Testis (tissue), 2 donors: ENCODE measurements around the gene CCDC50.

Source experiments
- POLR2A ChIP-seq: fragments of 450-650 bp; IDR thresholded peaks from one replicate; pipeline ENCODE4 v1.6.1; 2017; ENCODE audit warnings: antibody characterized with exemption, mild to moderate bottlenecking, moderate library complexity
- TF ChIP-seq, protein P1 (sequence below), 3 experiments: fragments of 450-650 bp in 2 of 3; fragments of 200-600 bp in 1 of 3; sonication (generic) in 1 of 3; IDR thresholded peaks; one replicate each; pipeline ENCODE4 v1.5.1; 2016 to 2019; ENCODE audit warnings: antibody characterized with exemption in 3 of 3, mild to moderate bottlenecking in 2 of 3, moderate library complexity in 1 of 3

DNA sequence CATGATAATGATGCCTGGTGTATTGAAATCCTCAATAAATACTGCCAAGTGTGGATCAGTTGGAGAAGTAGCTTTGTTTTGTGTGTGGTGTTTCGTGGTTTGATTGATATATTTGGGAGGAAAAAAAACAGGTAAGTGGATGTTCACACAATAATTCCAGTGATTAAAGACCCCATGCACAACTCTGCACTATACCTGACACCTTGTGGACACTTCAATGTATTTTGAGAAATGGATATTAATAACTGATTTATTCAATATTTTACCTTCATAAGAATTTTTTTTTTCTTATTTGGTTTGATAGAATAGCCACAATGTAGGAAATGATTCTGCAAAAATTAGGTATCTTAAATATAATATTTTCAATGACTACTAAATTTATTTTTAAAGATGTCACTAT, 69.4 kb downstream of the CCDC50 start:
- TF ChIP-seq POLR2A, result no peak
- TF ChIP-seq, protein P1, sequence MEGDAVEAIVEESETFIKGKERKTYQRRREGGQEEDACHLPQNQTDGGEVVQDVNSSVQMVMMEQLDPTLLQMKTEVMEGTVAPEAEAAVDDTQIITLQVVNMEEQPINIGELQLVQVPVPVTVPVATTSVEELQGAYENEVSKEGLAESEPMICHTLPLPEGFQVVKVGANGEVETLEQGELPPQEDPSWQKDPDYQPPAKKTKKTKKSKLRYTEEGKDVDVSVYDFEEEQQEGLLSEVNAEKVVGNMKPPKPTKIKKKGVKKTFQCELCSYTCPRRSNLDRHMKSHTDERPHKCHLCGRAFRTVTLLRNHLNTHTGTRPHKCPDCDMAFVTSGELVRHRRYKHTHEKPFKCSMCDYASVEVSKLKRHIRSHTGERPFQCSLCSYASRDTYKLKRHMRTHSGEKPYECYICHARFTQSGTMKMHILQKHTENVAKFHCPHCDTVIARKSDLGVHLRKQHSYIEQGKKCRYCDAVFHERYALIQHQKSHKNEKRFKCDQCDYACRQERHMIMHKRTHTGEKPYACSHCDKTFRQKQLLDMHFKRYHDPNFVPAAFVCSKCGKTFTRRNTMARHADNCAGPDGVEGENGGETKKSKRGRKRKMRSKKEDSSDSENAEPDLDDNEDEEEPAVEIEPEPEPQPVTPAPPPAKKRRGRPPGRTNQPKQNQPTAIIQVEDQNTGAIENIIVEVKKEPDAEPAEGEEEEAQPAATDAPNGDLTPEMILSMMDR (IDR thresholded peaks at IDR 0.05), result peak in 1 of 3 experiments; percentile 32
